ENCODE results near the gene FOXN1.
A peak's percentile ranks its signal among the peaks of the same experiment; 100 is the strongest.

The FOXN1 gene

DNA sequence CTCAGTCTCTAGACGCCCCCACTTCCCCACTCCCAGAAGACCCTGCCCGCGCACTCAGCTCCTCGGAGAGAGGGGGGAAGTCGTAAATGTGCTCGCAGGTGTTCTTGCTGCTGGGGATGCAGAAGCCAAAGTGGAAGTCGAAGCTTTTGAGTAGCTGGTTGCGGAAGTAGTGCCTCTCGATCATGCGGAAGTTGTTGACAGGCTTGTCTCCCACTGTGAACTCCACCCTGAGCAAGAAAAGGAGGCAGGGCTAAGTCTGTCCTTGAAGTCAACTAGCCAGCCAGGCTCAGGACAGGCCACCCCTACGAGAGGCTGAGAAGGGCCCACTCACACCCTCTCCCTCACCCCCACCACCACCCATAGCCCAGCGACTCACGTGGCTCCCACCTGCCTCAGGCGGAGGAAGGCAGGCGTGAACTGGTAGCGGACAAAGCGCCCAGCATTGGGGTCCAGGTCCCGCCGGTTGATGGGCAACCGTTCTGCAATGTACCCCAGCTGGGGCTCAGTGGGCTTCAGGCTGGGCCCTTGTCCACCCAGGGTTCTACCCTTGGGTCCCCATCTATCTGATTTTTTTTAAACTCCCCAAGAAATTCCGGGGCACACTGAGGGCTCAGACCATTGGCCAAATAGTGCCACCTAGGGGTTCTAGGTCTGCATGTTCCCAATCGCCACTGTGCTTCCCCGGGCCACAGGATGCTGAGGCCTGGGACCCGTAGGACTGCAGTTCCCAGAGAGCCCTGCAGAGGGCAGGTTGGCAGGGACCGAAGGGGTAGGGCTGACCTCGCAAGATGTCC lies 41.7 kb downstream of the FOXN1 start:
- H3K27ac ChIP-seq (ENCODE audit: poor library complexity, severe bottlenecking), result no peak overlapping the region
- DNase-seq (ENCODE audit: low spot score), result no peak

GRCh38 chr17:28548417-28549130 lies 42.4 kb downstream of the FOXN1 start:
- no peak for DNase-seq (ENCODE audit: low spot score)
- ATAC-seq (ENCODE audit: low read depth), result no peak
- H3K4me3 ChIP-seq (ENCODE audit: severe bottlenecking), result no peak overlapping the region
- no peaks in the 10 kb centered on the region for H3K27me3 ChIP-seq (ENCODE audit: insufficient read depth, poor library complexity, severe bottlenecking)
- H3K27ac ChIP-seq (ENCODE audit: poor library complexity, severe bottlenecking), result no peak overlapping the region
- H3K9me3 ChIP-seq (ENCODE audit: severe bottlenecking), result no peaks in the 10 kb centered on the region
- no peaks in the 10 kb centered on the region for H3K4me1 ChIP-seq (ENCODE audit: insufficient read depth, poor library complexity, severe bottlenecking)
- TF ChIP-seq, protein P1, sequence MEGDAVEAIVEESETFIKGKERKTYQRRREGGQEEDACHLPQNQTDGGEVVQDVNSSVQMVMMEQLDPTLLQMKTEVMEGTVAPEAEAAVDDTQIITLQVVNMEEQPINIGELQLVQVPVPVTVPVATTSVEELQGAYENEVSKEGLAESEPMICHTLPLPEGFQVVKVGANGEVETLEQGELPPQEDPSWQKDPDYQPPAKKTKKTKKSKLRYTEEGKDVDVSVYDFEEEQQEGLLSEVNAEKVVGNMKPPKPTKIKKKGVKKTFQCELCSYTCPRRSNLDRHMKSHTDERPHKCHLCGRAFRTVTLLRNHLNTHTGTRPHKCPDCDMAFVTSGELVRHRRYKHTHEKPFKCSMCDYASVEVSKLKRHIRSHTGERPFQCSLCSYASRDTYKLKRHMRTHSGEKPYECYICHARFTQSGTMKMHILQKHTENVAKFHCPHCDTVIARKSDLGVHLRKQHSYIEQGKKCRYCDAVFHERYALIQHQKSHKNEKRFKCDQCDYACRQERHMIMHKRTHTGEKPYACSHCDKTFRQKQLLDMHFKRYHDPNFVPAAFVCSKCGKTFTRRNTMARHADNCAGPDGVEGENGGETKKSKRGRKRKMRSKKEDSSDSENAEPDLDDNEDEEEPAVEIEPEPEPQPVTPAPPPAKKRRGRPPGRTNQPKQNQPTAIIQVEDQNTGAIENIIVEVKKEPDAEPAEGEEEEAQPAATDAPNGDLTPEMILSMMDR (IDR thresholded peaks at IDR 0.05; ENCODE audit: poor library complexity, severe bottlenecking), result peak; percentile 51
- H3K36me3 ChIP-seq (ENCODE audit: low read depth), result peaks cover 5% of the 10 kb centered on the region

More for the DNA sequence above, 41.7 kb downstream of the FOXN1 start:
- Histone ChIP-seq H3K4me3 (ENCODE audit: severe bottlenecking) (no peak overlapping the region), H3K27me3 (ENCODE audit: insufficient read depth, poor library complexity, severe bottlenecking) (no peaks in the 10 kb centered on the region), H3K9me3 (ENCODE audit: severe bottlenecking) (no peaks in the 10 kb centered on the region), H3K4me1 (ENCODE audit: insufficient read depth, poor library complexity, severe bottlenecking) (no peaks in the 10 kb centered on the region), H3K36me3 (ENCODE audit: low read depth) (no peaks in the 10 kb centered on the region)
- peak; percentile 26; the same call in 1 of the 3 replicates for ATAC-seq (ENCODE audit: low read depth)
- TF ChIP-seq, protein P1 (IDR thresholded peaks at IDR 0.05; ENCODE audit: poor library complexity, severe bottlenecking), result peak; percentile 79

DNA sequence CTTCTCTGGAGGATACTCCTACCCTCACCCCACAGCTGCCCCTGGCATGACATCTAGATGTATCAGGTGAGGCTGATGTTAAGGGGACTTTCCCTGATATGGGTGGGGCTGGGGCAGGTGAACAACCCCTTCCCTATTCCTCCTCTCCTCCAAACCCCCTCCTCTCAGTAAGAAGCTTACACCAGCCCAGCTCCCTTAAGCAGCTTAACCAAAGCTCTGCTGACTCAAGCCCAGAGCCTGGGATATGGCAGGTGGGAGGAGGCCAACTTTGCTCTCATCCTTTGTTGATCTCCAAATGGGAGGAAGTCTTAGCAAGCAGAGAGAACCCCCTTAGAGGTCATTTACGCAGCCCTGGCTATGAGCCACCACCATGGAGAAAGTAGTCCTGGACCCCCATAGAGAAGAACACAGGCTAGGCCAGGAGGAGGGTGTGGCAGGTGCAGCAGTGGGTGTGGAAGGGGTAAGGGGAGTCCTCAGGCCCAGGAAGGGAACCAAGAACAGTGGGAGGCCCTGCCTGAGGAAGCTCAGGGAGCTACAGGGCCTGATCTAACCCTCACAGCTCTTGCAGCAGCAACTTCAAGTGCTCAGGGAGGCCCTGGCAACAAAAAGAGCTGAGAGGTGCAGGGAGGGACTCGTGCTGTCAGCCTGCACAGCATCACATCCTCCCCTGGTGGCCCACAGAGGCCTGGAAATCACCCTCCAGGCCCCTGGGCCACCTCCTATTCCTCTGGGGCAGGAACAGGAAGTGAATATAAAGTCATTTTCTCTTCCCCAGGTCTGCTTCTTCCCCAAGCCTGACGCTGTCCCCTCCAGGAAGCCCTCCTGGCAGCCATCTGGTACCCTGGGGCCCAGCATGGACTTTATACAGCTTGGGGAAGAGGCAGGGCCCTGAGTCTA lies 43.3 kb downstream of the FOXN1 start:
- H3K27ac ChIP-seq (ENCODE audit: poor library complexity, severe bottlenecking), result no peak overlapping the region
- no peaks in the 10 kb centered on the region for H3K4me1 ChIP-seq (ENCODE audit: insufficient read depth, poor library complexity, severe bottlenecking)
- peaks cover 13% of the 10 kb centered on the region for H3K36me3 ChIP-seq (ENCODE audit: low read depth)
- H3K9me3 ChIP-seq (ENCODE audit: severe bottlenecking), result no peaks in the 10 kb centered on the region
- ATAC-seq (ENCODE audit: low read depth) (no peak), DNase-seq (ENCODE audit: low spot score) (no peak)
- H3K27me3 ChIP-seq (ENCODE audit: insufficient read depth, poor library complexity, severe bottlenecking), result no peaks in the 10 kb centered on the region
- H3K4me3 ChIP-seq (ENCODE audit: severe bottlenecking), result no peak overlapping the region
- TF ChIP-seq, protein P1 (IDR thresholded peaks at IDR 0.05; ENCODE audit: poor library complexity, severe bottlenecking), result no peak

- H3K36me3 ChIP-seq (ENCODE audit: low read depth), result peaks cover 16% of the 10 kb centered on the region
- no peaks in the 10 kb centered on the region for H3K9me3 ChIP-seq (ENCODE audit: severe bottlenecking)
- H3K27me3 ChIP-seq (ENCODE audit: insufficient read depth, poor library complexity, severe bottlenecking), result no peaks in the 10 kb centered on the region
- DNase-seq (ENCODE audit: low spot score) (no peak), ATAC-seq (ENCODE audit: low read depth) (no peak)
- TF ChIP-seq, protein P1 (IDR thresholded peaks at IDR 0.05; ENCODE audit: poor library complexity, severe bottlenecking), result no peak
- no peak overlapping the region for H3K27ac ChIP-seq (ENCODE audit: poor library complexity, severe bottlenecking)
- no peaks in the 10 kb centered on the region for H3K4me1 ChIP-seq (ENCODE audit: insufficient read depth, poor library complexity, severe bottlenecking)
- H3K4me3 ChIP-seq (ENCODE audit: severe bottlenecking), result no peak overlapping the region
These were observed 44.7 kb downstream of the FOXN1 start for GRCh38 chr17:28550858-28551257.

Data from RWPE2 (cell line).